Ishikawa (cell line): Measurements from ENCODE around the gene SRA1.

Experiments
- CREB1 ChIP-seq: IDR thresholded peaks from 2 replicates; pipeline ENCODE4 v1.6.1; 2012; ENCODE audit warnings: low read depth
- TCF12 ChIP-seq: IDR thresholded peaks from 2 replicates; pipeline ENCODE4 v1.6.1; 2012; ENCODE audit warnings: low read depth
- USF1 ChIP-seq: IDR thresholded peaks from 2 replicates; pipeline ENCODE4 v1.6.1; 2012
- ZBTB7A ChIP-seq: IDR thresholded peaks from 2 replicates; pipeline ENCODE4 v1.6.1; 2012; ENCODE audit warnings: low read depth

GRCh38 chr5:140560227-140560626, 3.0 kb upstream of the SRA1 start:
- TF ChIP-seq USF1 (no peak), TCF12 (no peak), ZBTB7A (no peak), CREB1 (no peak)
